Endothelial cell of umbilical vein (primary cell): ENCODE data around the gene DENND1A. TPM values are rescaled to one million over a fixed set of nuclear protein-coding genes. Genes with fewer than 3 reads are reported as not detected.

Source experiments
- BruUV-seq: library from RNA; stranded (reverse); fragments of 400-500 nt; replicated peaks from 2 replicates; lab custom pipeline; 2021; lab: Mats Ljungman, UMichigan
- CTCF ChIA-PET: fragments of 300-600, 350-600 bp; sonication (Branson Sonifier 250); formaldehyde crosslinking; loops from one replicate; lab custom pipeline; 2021; ENCODE audit warnings: antibody characterized with exemption, inconsistent platforms; lab: Charles Lee
- POLR2A ChIA-PET: fragments of 300-600, 350-600 bp; sonication (Branson Sonifier 250); formaldehyde crosslinking; loops from one replicate; lab custom pipeline; 2021; ENCODE audit warnings: antibody characterized with exemption, inconsistent platforms; lab: Charles Lee
- DNase-seq: peaks from one replicate; pipeline ENCODE4 v3.0.0-alpha.2; 2011; ENCODE audit warnings: low read depth, low spot score
- FAIRE-seq: peaks from 2 replicates; lab custom pipeline; 2011; peaks lifted over from hg19 to GRCh38; lab: Jason Lieb, UNC
- H2AFZ ChIP-seq: 2 replicates; pipeline ENCODE4 v1.6.0; 2012; ENCODE audit warnings: low read depth, low read length, control low read depth, inconsistent platforms
- H3K27ac ChIP-seq: 2 replicates; pipeline ENCODE4 v1.5.1; 2011; ENCODE audit warnings: low read depth, mild to moderate bottlenecking, control low read depth, low read length, moderate library complexity; ENCODE audit not compliant: insufficient read depth
- H3K27me3 ChIP-seq, 2 experiments: 2 replicates each; pipeline versions ENCODE4 v1.6.0 to v1.6.1; 2011; ENCODE audit warnings: low read length in 2 of 2, mixed read lengths in 1 of 2; ENCODE audit not compliant: control insufficient read depth in 2 of 2, insufficient read depth in 2 of 2
- H3K36me3 ChIP-seq, 2 experiments: 2 replicates in 1 of 2; 3 replicates in 1 of 2; pipeline ENCODE4 v1.5.1; 2011; ENCODE audit warnings: low read length in 2 of 2, mild to moderate bottlenecking in 1 of 2, moderate library complexity in 1 of 2; ENCODE audit not compliant: control insufficient read depth in 2 of 2, insufficient read depth in 2 of 2; ENCODE audit errors: extremely low read depth in 1 of 2
- H3K4me1 ChIP-seq: 3 replicates; pipeline ENCODE4 v1.5.1; 2011; ENCODE audit warnings: mild to moderate bottlenecking, low read length; ENCODE audit not compliant: control insufficient read depth, insufficient read depth; ENCODE audit errors: extremely low read depth
- H3K4me2 ChIP-seq: 2 replicates; pipeline ENCODE4 v1.6.1; 2011; ENCODE audit warnings: low read length, control low read depth, mixed read lengths; ENCODE audit not compliant: insufficient read depth
- H3K4me3 ChIP-seq, 3 experiments: fragments of 200-600 bp in 1 of 3; sonication (generic), shearing (Covaris generic) in 1 of 3; replicated peaks in 1 of 3; 2 replicates each; pipeline ENCODE4 v1.5.1; 2011 to 2016; ENCODE audit warnings: control low read depth in 3 of 3, low read length in 3 of 3, mild to moderate bottlenecking in 2 of 3, inconsistent platforms in 1 of 3, low read depth in 1 of 3, moderate library complexity in 1 of 3; ENCODE audit not compliant: insufficient read depth in 1 of 3
- H3K79me2 ChIP-seq: 2 replicates; pipeline ENCODE4 v1.6.0; 2012; ENCODE audit warnings: low read length, inconsistent platforms; ENCODE audit not compliant: control insufficient read depth, insufficient read depth
- H3K9ac ChIP-seq: replicated peaks from 2 replicates; pipeline ENCODE3; 2011; ENCODE audit warnings: low read length, control low read depth; ENCODE audit not compliant: insufficient read depth; ENCODE audit errors: extremely low read depth
- H3K9me1 ChIP-seq: replicated peaks from 3 replicates; pipeline ENCODE4 v1.6.0; 2011; ENCODE audit warnings: mild to moderate bottlenecking, low read length; ENCODE audit not compliant: control insufficient read depth, insufficient read depth; ENCODE audit errors: extremely low read depth
- H3K9me3 ChIP-seq: replicated peaks from 2 replicates; pipeline ENCODE4 v1.5.1; 2012; ENCODE audit warnings: low read length, inconsistent platforms; ENCODE audit not compliant: control insufficient read depth, insufficient read depth
- H4K20me1 ChIP-seq: replicated peaks from 2 replicates; pipeline ENCODE3; 2011; ENCODE audit warnings: mild to moderate bottlenecking, low read length; ENCODE audit not compliant: control insufficient read depth, insufficient read depth; ENCODE audit errors: extremely low read depth
- CTCF ChIP-seq, 2 donors: IDR thresholded peaks; 1 replicate in 1 of 2; 2 replicates in 1 of 2; pipeline ENCODE4 v1.5.1; 2011; ENCODE audit warnings: low read length in 2 of 2, mild to moderate bottlenecking in 2 of 2, moderate library complexity in 2 of 2, control low read depth in 1 of 2, inconsistent platforms in 1 of 2, low read depth in 1 of 2; ENCODE audit not compliant: insufficient read depth in 1 of 2; ENCODE audit errors: extremely low read depth in 1 of 2
- EZH2 ChIP-seq: IDR thresholded peaks from 2 replicates; pipeline ENCODE4 v1.6.1; 2012; ENCODE audit warnings: borderline replicate concordance, low read depth, mild to moderate bottlenecking, moderate library complexity, low read length, inconsistent platforms; ENCODE audit not compliant: severe bottlenecking
- FOS ChIP-seq: IDR thresholded peaks from 2 replicates; pipeline ENCODE4 v1.6.1; 2011; ENCODE audit warnings: mild to moderate bottlenecking, low read length, moderate library complexity, borderline replicate concordance; ENCODE audit not compliant: insufficient read depth
- GATA2 ChIP-seq: IDR thresholded peaks from 2 replicates; pipeline ENCODE4 v1.7.0; 2011; ENCODE audit warnings: low read depth, mild to moderate bottlenecking, moderate library complexity, mixed read lengths, low read length; ENCODE audit not compliant: insufficient read length, insufficient read depth
- JUN ChIP-seq: IDR thresholded peaks from 2 replicates; pipeline ENCODE4 v1.6.1; 2011; ENCODE audit warnings: borderline replicate concordance, low read depth; ENCODE audit not compliant: insufficient read length, insufficient read depth
- MAX ChIP-seq: IDR thresholded peaks from 2 replicates; pipeline ENCODE4 v1.6.1; 2011; ENCODE audit not compliant: insufficient read depth, insufficient read length
- MYC ChIP-seq: IDR thresholded peaks from one replicate; pipeline ENCODE4 v1.6.1; 2011; ENCODE audit warnings: mild to moderate bottlenecking, low read depth, low read length
- POLR2A ChIP-seq: IDR thresholded peaks from 2 replicates; pipeline ENCODE4 v1.6.1; 2012; ENCODE audit warnings: low read depth, mild to moderate bottlenecking, control low read depth, low read length
- POLR2AphosphoS5 ChIP-seq: IDR thresholded peaks from 2 replicates; pipeline ENCODE4 v1.6.1; 2012; ENCODE audit warnings: low read depth, mild to moderate bottlenecking, control low read depth, low read length, moderate library complexity; ENCODE audit not compliant: insufficient read depth
- dilution Hi-C: fragments of 300-500 bp; cut with MboI; formaldehyde crosslinking; loops from one replicate; pipeline ENCODE4 v1.15.0; 2019; ENCODE audit warnings: low sequenced_read_pairs; ENCODE audit not compliant: extremely low pct_ligation_motif_present
- intact Hi-C: fragments of 100-400 bp; cut with micrococcal nuclease; formaldehyde crosslinking; loops from one replicate; pipeline ENCODE4 v1.10.0; 2022
- polyA plus RNA-seq, 4 experiments: library from polyadenylated mRNA; depleted of rRNA in 3 of 4; stranded (reverse) in 3 of 4; unstranded in 1 of 4; fragments of >200 nt; gene quantifications; 2 replicates each; pipeline versions ENCODE4 v1.2.1 to v1.2.3, GENCODE V29; 2011 to 2012; ENCODE audit warnings: missing spikeins in 1 of 4
- total RNA-seq: library from RNA; stranded (reverse); gene quantifications from 2 replicates; pipeline ENCODE4 v1.2.3, GENCODE V29; 2021

Gene DENND1A
- total and polyA plus RNA-seq, 2 donors (not counting 3 experiments of a cell fraction or from before 2014, with no cell fraction given), result 18.5 to 24.5 TPM

GRCh38 chr9:123756484-123757106, 173.3 kb downstream of the DENND1A start:
- H3K4me2 ChIP-seq, result no peak overlapping the region
- intact Hi-C loops (no loop called here), dilution Hi-C loops (no loop called here)
- H3K4me3 ChIP-seq, result no peak overlapping the region
- no peak for TF ChIP-seq POLR2A
- TF ChIP-seq POLR2AphosphoS5, result no peak
- TF ChIP-seq JUN, result no peak
- TF ChIP-seq CTCF (IDR thresholded peaks at IDR 0.05; ENCODE audit: extremely low read depth in 1 of 2, insufficient read depth in 1 of 2, low read depth in 1 of 2, low read length in 2 of 2), result no peak
- TF ChIP-seq MYC, result no peak
- TF ChIP-seq MAX, result no peak
- no peak for TF ChIP-seq FOS
- TF ChIP-seq EZH2, result no peak
- no peak for TF ChIP-seq GATA2
- no peak for FAIRE-seq
- H4K20me1 ChIP-seq, result no peaks in the 10 kb centered on the region
- no peak for DNase-seq
- no peak overlapping the region for H3K27ac ChIP-seq
- no peaks in the 10 kb centered on the region for H3K9me3 ChIP-seq
- H3K36me3 ChIP-seq, result no peaks in the 10 kb centered on the region
- BruUV-seq, result no TSS peak
- ChIA-PET POLR2A (no interaction called here), CTCF (interaction anchor here (1.0 to 1.4 kb wide), 3 partner anchors 8 to 18 kb away, joined by 3 to 4 read pairs (median 4); no protein-coding TSS in a partner anchor)
- H3K27me3 ChIP-seq, result no peaks in the 10 kb centered on the region
- no peaks in the 10 kb centered on the region for H3K79me2 ChIP-seq
- H2AFZ ChIP-seq, result no peak overlapping the region
- no peaks in the 10 kb centered on the region for H3K9me1 ChIP-seq
- no peaks in the 10 kb centered on the region for H3K4me1 ChIP-seq
- H3K9ac ChIP-seq, result no peak overlapping the region
